ENCODE measurements around the gene C9orf78. TPM values are rescaled to one million over a fixed set of nuclear protein-coding genes. Genes with fewer than 3 reads are reported as not detected.

Gene C9orf78
- total RNA-seq, 6 donors from 2014 or later: 17.8 to 66.6 (median 36.5) TPM

GRCh38 chr9:129873563-129874190 lies 38.6 kb upstream of the C9orf78 start:
- Histone ChIP-seq H3K36me3 (peaks cover 0 to 55% (median 27%) of the 10 kb centered on the region in 4 donors), H3K27ac (no peak overlapping the region), H3K4me3 (no peak overlapping the region), H3K9me3 (no peaks in the 10 kb centered on the region), H3K4me1 (no peaks in the 10 kb centered on the region), H3K27me3 (no peaks in the 10 kb centered on the region)
- TF ChIP-seq POLR2AphosphoS5 (IDR thresholded peaks at IDR 0.05) (no peak), POLR2A (IDR thresholded peaks at IDR 0.05) (no peak), EP300 (IDR thresholded peaks at IDR 0.05) (no peak)
- TF ChIP-seq, protein P1, sequence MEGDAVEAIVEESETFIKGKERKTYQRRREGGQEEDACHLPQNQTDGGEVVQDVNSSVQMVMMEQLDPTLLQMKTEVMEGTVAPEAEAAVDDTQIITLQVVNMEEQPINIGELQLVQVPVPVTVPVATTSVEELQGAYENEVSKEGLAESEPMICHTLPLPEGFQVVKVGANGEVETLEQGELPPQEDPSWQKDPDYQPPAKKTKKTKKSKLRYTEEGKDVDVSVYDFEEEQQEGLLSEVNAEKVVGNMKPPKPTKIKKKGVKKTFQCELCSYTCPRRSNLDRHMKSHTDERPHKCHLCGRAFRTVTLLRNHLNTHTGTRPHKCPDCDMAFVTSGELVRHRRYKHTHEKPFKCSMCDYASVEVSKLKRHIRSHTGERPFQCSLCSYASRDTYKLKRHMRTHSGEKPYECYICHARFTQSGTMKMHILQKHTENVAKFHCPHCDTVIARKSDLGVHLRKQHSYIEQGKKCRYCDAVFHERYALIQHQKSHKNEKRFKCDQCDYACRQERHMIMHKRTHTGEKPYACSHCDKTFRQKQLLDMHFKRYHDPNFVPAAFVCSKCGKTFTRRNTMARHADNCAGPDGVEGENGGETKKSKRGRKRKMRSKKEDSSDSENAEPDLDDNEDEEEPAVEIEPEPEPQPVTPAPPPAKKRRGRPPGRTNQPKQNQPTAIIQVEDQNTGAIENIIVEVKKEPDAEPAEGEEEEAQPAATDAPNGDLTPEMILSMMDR (IDR thresholded peaks at IDR 0.05): no peak
- DNase-seq (peak in 1 of 2 donors; percentile 56), ATAC-seq (ENCODE audit: low FRiP score in 2 of 2) (no peak)
- WGBS, 2 donors: 89 to 92% methylated on average over 10 to 13 of the region's 16 CpGs

- H3K36me3 ChIP-seq: peaks cover 0 to 54% (median 37%) of the 10 kb centered on the region in 4 donors
- H3K27ac ChIP-seq: no peak overlapping the region
- H3K4me1 ChIP-seq: no peaks in the 10 kb centered on the region
- no peak for DNase-seq
- TF ChIP-seq, protein P1 (IDR thresholded peaks at IDR 0.05): no peak
- TF ChIP-seq POLR2AphosphoS5 (IDR thresholded peaks at IDR 0.05) (no peak), EP300 (IDR thresholded peaks at IDR 0.05) (no peak), POLR2A (IDR thresholded peaks at IDR 0.05) (no peak)
- ATAC-seq (ENCODE audit: low FRiP score in 2 of 2): no peak
- WGBS, 2 donors: 93 to 94% methylated on average over 10 of the region's 11 CpGs
- H3K27me3 ChIP-seq: no peaks in the 10 kb centered on the region
- H3K4me3 ChIP-seq: no peak overlapping the region
- no peaks in the 10 kb centered on the region for H3K9me3 ChIP-seq
Observed at GRCh38 chr9:129871046-129871445, 36.0 kb upstream of the C9orf78 start.

DNA sequence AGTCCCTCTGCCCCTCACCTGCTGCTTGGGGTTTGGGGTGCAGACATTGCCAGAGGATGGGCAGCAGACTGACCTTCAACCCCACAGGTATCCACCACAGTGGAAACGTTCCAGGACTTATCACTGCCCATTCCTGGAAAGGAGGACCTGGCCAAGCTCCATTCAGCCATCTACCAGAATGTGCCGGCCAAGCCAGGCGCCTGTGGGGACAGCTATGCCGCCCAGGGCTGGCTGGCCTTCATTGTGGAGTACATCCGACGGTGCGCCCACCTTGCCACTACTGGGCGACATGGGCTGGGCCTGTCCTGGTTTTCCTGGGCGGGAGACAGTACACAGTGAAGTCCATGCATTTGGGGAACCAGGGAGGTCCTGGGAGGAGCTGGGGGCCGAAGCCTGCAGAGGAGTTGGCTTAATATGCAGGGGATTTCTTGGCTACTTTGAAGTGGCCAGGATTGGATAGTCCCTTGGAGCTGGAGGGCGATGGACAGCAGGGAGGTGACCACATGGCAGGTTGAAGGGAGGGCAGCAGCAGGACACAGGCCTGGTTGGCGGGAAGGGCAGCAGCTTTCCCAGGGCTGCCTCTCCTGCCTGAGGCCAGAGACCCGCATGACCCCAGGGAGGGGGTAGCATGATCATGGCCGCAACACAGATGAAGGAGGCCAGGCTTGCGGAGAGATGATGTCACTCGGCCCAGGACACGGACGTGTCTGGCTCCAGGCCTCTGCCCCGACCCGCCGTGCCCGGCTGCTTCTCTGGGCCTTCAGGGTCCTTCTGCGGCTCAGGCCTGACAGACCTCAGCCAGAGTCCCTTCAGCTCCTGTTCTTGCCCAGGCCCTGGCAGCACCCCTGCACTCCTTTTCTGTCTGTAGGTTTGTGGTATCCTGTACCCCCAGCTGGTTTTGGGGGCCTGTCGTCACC lies 34.8 kb upstream of the C9orf78 start:
- Histone ChIP-seq H3K27me3 (no peaks in the 10 kb centered on the region), H3K36me3 (peaks cover 0 to 54% (median 32%) of the 10 kb centered on the region in 4 donors), H3K27ac (peak overlapping the region in 2 of 4 donors; percentile 53 to 75), H3K9me3 (no peaks in the 10 kb centered on the region), H3K4me1 (no peaks in the 10 kb centered on the region), H3K4me3 (no peak overlapping the region)
- TF ChIP-seq POLR2A (IDR thresholded peaks at IDR 0.05): no peak
- no peak for TF ChIP-seq POLR2AphosphoS5 (IDR thresholded peaks at IDR 0.05)
- TF ChIP-seq, protein P1 (IDR thresholded peaks at IDR 0.05): no peak
- TF ChIP-seq EP300 (IDR thresholded peaks at IDR 0.05): no peak
- ATAC-seq (ENCODE audit: low FRiP score in 2 of 2) (peak in 1 of 2 donors; percentile 6), DNase-seq (peak in 1 of 2 donors; percentile 67)
- WGBS, 2 donors: 93 to 98% methylated on average over 8 to 23 of the region's 24 CpGs

DNA sequence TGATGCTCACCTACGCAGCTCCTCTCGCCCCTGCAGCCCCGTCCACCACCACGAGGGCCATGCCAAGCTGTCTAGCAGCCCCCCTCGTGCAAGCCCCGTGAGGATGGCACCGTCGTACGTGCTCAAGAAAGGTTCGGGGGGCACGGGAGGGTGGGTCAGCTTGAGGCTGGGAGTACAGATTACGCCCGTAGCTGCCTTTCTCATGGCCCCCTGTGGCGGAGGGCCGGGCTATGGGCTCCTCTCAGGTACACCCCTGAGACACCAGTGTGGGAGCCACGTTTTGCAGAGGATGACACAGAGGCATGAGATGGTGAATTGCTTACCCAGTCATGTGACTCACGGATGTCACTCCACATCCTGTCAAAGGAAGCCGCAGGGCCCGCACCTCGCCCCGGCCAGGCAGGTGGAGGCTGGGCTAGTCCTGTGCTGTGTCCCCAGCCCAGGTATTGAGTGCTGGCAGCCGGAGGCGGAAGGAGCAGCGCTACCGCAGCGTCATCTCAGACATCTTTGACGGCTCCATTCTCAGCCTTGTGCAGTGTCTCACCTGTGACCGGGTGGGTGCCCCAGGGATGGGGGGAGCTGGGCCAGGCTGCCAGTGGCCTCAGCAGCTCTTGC lies 33.9 kb upstream of the C9orf78 start:
- 82 to 98% methylated on average over 15 to 27 of the region's 28 CpGs for WGBS, 2 donors
- Histone ChIP-seq H3K9me3 (no peaks in the 10 kb centered on the region), H3K4me3 (no peak overlapping the region), H3K27me3 (no peaks in the 10 kb centered on the region), H3K27ac (peak overlapping the region in 2 of 4 donors; percentile 53 to 75), H3K4me1 (no peaks in the 10 kb centered on the region), H3K36me3 (peaks cover 0 to 47% (median 26%) of the 10 kb centered on the region in 4 donors)
- TF ChIP-seq EP300 (IDR thresholded peaks at IDR 0.05) (no peak), POLR2A (IDR thresholded peaks at IDR 0.05) (no peak), POLR2AphosphoS5 (IDR thresholded peaks at IDR 0.05) (no peak)
- TF ChIP-seq, protein P1 (IDR thresholded peaks at IDR 0.05): no peak
- DNase-seq (peak; percentile 55 to 90), ATAC-seq (ENCODE audit: low FRiP score in 2 of 2) (peak; percentile 45 to 58)

Data from upper lobe of left lung (tissue), 6 donors.